Measurements from ENCODE around the gene STING1. TPM values are rescaled to one million over a fixed set of nuclear protein-coding genes. Genes with fewer than 3 reads are reported as not detected.
"Not testable (repeated sequence)": the region's sequence is repeated elsewhere in the genome, so short reads cannot be mapped to it uniquely, and the experiment has no call there.

The STING1 gene
- total RNA-seq, 2 donors from 2014 or later: 0.20 TPM; not detected in 1

- 60 to 76% methylated on average over 6 to 7 of the region's 7 CpGs for WGBS, 2 experiments (ENCODE audit: insufficient coverage in 1 of 2, insufficient read length in 1 of 2)
- Histone ChIP-seq H3K9ac (ENCODE audit: extremely low read depth, low read length, poor library complexity, severe bottlenecking) (no peak overlapping the region), H3K27me3 (ENCODE audit: control insufficient read depth, insufficient read depth, low read length, poor library complexity, severe bottlenecking) (no peaks in the 10 kb centered on the region), H3K4me3 (ENCODE audit: low read length) (no peak overlapping the region), H3K27ac (ENCODE audit: low read depth, low read length) (no peak overlapping the region), H3K9me3 (ENCODE audit: control insufficient read depth, low read length) (no peaks in the 10 kb centered on the region), H3K36me3 (ENCODE audit: control insufficient read depth, insufficient read depth, low read length) (no peaks in the 10 kb centered on the region), H3K4me1 (ENCODE audit: control insufficient read depth, insufficient read depth, low read length) (no peaks in the 10 kb centered on the region)
- DNase-seq: peak; percentile 65
- peaks cover 3% of the 10 kb centered on the region for H3K27me3 Mint-ChIP-seq (ENCODE audit: insufficient read depth)
- no peaks in the 10 kb centered on the region for H3K36me3 Mint-ChIP-seq (ENCODE audit: low read depth)
- H3K4me1 Mint-ChIP-seq: peaks cover 9% of the 10 kb centered on the region
- no peak overlapping the region for H3K27ac Mint-ChIP-seq
- no peak overlapping the region for H3K4me3 Mint-ChIP-seq
- no peaks in the 10 kb centered on the region for H3K9me3 Mint-ChIP-seq
- no peak for TF ChIP-seq CTCF (conservative IDR thresholded peaks at IDR 0.05)
Measured at GRCh38 chr5:139486201-139486600, 3.6 kb upstream of the STING1 start.

GRCh38 chr5:139482890-139483208 is 291 bp upstream of the STING1 start:
- H3K27ac Mint-ChIP-seq; H3K4me3 Mint-ChIP-seq; H3K4me3 ChIP-seq (ENCODE audit: low read length); H3K4me1 ChIP-seq (ENCODE audit: control insufficient read depth, insufficient read depth, low read length); DNase-seq; H3K36me3 ChIP-seq (ENCODE audit: control insufficient read depth, insufficient read depth, low read length); H3K27me3 Mint-ChIP-seq (ENCODE audit: insufficient read depth); H3K9me3 ChIP-seq (ENCODE audit: control insufficient read depth, low read length); H3K9me3 Mint-ChIP-seq; H3K27me3 ChIP-seq (ENCODE audit: control insufficient read depth, insufficient read depth, low read length, poor library complexity, severe bottlenecking); H3K27ac ChIP-seq (ENCODE audit: low read depth, low read length); H3K4me1 Mint-ChIP-seq; H3K36me3 Mint-ChIP-seq (ENCODE audit: low read depth); H3K9ac ChIP-seq (ENCODE audit: extremely low read depth, low read length, poor library complexity, severe bottlenecking): not testable (repeated sequence)
- 83 to 99% methylated on average over 1 to 6 of the region's 6 CpGs for WGBS, 2 experiments (ENCODE audit: insufficient coverage in 1 of 2, insufficient read length in 1 of 2)

- H3K36me3 ChIP-seq (ENCODE audit: control insufficient read depth, insufficient read depth, low read length): no peaks in the 10 kb centered on the region
- WGBS, 2 experiments (ENCODE audit: insufficient coverage in 1 of 2, insufficient read length in 1 of 2): 85 to 88% methylated on average over 4 to 5 of the region's 5 CpGs
- DNase-seq: no peak
- H3K27ac Mint-ChIP-seq: no peak overlapping the region
- H3K9me3 Mint-ChIP-seq: no peaks in the 10 kb centered on the region
- TF ChIP-seq CTCF (conservative IDR thresholded peaks at IDR 0.05): peak; percentile 26
- no peaks in the 10 kb centered on the region for H3K36me3 Mint-ChIP-seq (ENCODE audit: low read depth)
- H3K4me1 ChIP-seq (ENCODE audit: control insufficient read depth, insufficient read depth, low read length): no peaks in the 10 kb centered on the region
- H3K27ac ChIP-seq (ENCODE audit: low read depth, low read length): no peak overlapping the region
- no peaks in the 10 kb centered on the region for H3K9me3 ChIP-seq (ENCODE audit: control insufficient read depth, low read length)
- H3K9ac ChIP-seq (ENCODE audit: extremely low read depth, low read length, poor library complexity, severe bottlenecking): no peak overlapping the region
- H3K4me3 ChIP-seq (ENCODE audit: low read length): no peak overlapping the region
- H3K4me3 Mint-ChIP-seq: no peak overlapping the region
- peaks cover 9% of the 10 kb centered on the region for H3K4me1 Mint-ChIP-seq
- H3K27me3 ChIP-seq (ENCODE audit: control insufficient read depth, insufficient read depth, low read length, poor library complexity, severe bottlenecking): no peaks in the 10 kb centered on the region
- peaks cover 3% of the 10 kb centered on the region for H3K27me3 Mint-ChIP-seq (ENCODE audit: insufficient read depth)
Measured at GRCh38 chr5:139481580-139482049, 943 bp downstream of the STING1 start.

- Mint-ChIP-seq H3K27me3 (ENCODE audit: insufficient read depth) (no peaks in the 10 kb centered on the region), H3K36me3 (ENCODE audit: low read depth) (no peaks in the 10 kb centered on the region), H3K4me3 (no peak overlapping the region), H3K9me3 (no peaks in the 10 kb centered on the region), H3K4me1 (peaks cover 7% of the 10 kb centered on the region), H3K27ac (no peak overlapping the region)
- no peak overlapping the region for H3K9ac ChIP-seq (ENCODE audit: extremely low read depth, low read length, poor library complexity, severe bottlenecking)
- TF ChIP-seq CTCF (conservative IDR thresholded peaks at IDR 0.05): no peak
- peak; percentile 53 for DNase-seq
- no peak overlapping the region for H3K4me3 ChIP-seq (ENCODE audit: low read length)
- H3K27me3 ChIP-seq (ENCODE audit: control insufficient read depth, insufficient read depth, low read length, poor library complexity, severe bottlenecking): no peaks in the 10 kb centered on the region
- WGBS, 2 experiments (ENCODE audit: insufficient coverage in 1 of 2, insufficient read length in 1 of 2): 90 to 95% methylated on average over 6 to 12 of the region's 12 CpGs
- no peaks in the 10 kb centered on the region for H3K9me3 ChIP-seq (ENCODE audit: control insufficient read depth, low read length)
- no peaks in the 10 kb centered on the region for H3K36me3 ChIP-seq (ENCODE audit: control insufficient read depth, insufficient read depth, low read length)
- H3K4me1 ChIP-seq (ENCODE audit: control insufficient read depth, insufficient read depth, low read length): no peaks in the 10 kb centered on the region
- H3K27ac ChIP-seq (ENCODE audit: low read depth, low read length): no peak overlapping the region
Measured at GRCh38 chr5:139481122-139481533, 1.4 kb downstream of the STING1 start.

- H3K36me3 Mint-ChIP-seq (ENCODE audit: low read depth); H3K27me3 ChIP-seq (ENCODE audit: control insufficient read depth, insufficient read depth, low read length, poor library complexity, severe bottlenecking); H3K4me1 Mint-ChIP-seq; H3K9me3 ChIP-seq (ENCODE audit: control insufficient read depth, low read length); H3K4me1 ChIP-seq (ENCODE audit: control insufficient read depth, insufficient read depth, low read length); H3K9ac ChIP-seq (ENCODE audit: extremely low read depth, low read length, poor library complexity, severe bottlenecking); H3K4me3 Mint-ChIP-seq; H3K27me3 Mint-ChIP-seq (ENCODE audit: insufficient read depth); H3K27ac Mint-ChIP-seq; H3K36me3 ChIP-seq (ENCODE audit: control insufficient read depth, insufficient read depth, low read length); H3K27ac ChIP-seq (ENCODE audit: low read depth, low read length); DNase-seq; H3K4me3 ChIP-seq (ENCODE audit: low read length); H3K9me3 Mint-ChIP-seq: not testable (repeated sequence)
- WGBS, 2 experiments (ENCODE audit: insufficient coverage in 1 of 2, insufficient read length in 1 of 2): 60 to 84% methylated on average over 1 to 4 of the region's 4 CpGs
Measured at GRCh38 chr5:139479729-139480128, 2.8 kb downstream of the STING1 start.

Measured in endodermal cell (in vitro differentiated cells).